GM23338 (cell line): Measurements from ENCODE around the gene EPHA6. TPM values are rescaled to one million over a fixed set of nuclear protein-coding genes. Genes with fewer than 3 reads are reported as not detected.

Source experiments
- ATAC-seq: fragments of 200-7000 bp; cut with Tn5 transposase; 3 replicates; pipeline ENCODE4 v1.9.1; 2020
- DNase-seq: peaks from one replicate; pipeline ENCODE4 v3.0.0-alpha.2; 2015; ENCODE audit warnings: low spot score
- H2AFZ ChIP-seq: fragments of 200-600 bp; sonication (generic); 2 replicates; pipeline ENCODE4 v1.8.0; 2016; ENCODE audit warnings: antibody characterized with exemption, mild to moderate bottlenecking, moderate library complexity
- H3F3A ChIP-seq: fragments of 200-600 bp; sonication (generic); replicated peaks from 2 replicates; pipeline ENCODE4 v1.8.0; 2017; ENCODE audit warnings: antibody characterized with exemption, mixed run types, low read depth
- H3K27ac ChIP-seq: fragments of 200-600 bp; sonication (generic); 2 replicates; pipeline ENCODE4 v1.6.1; 2016; ENCODE audit warnings: low read depth
- H3K27me3 ChIP-seq: fragments of 200-600 bp; sonication (generic); 2 replicates; pipeline ENCODE4 v1.8.0; 2016; ENCODE audit warnings: mild to moderate bottlenecking, mixed run types, moderate library complexity; ENCODE audit not compliant: insufficient read depth
- H3K36me3 ChIP-seq: fragments of 200-600 bp; sonication (generic); 2 replicates; pipeline ENCODE4 v1.8.0; 2016; ENCODE audit warnings: mild to moderate bottlenecking; ENCODE audit not compliant: insufficient read depth
- H3K4me1 ChIP-seq: fragments of 200-600 bp; sonication (generic); 2 replicates; pipeline ENCODE4 v1.8.0; 2016; ENCODE audit warnings: mild to moderate bottlenecking, moderate library complexity; ENCODE audit not compliant: insufficient read depth
- H3K4me2 ChIP-seq: fragments of 200-600 bp; sonication (generic); 2 replicates; pipeline ENCODE4 v1.7.1; 2017; ENCODE audit warnings: mixed run types
- H3K4me3 ChIP-seq: fragments of 200-600 bp; sonication (generic); 2 replicates; pipeline ENCODE4 v1.6.1; 2016; ENCODE audit warnings: mixed run types
- H3K79me2 ChIP-seq: fragments of 200-600 bp; sonication (generic); replicated peaks from 2 replicates; pipeline ENCODE4 v1.8.0; 2017; ENCODE audit warnings: mild to moderate bottlenecking; ENCODE audit not compliant: insufficient read depth
- H3K9me2 ChIP-seq: fragments of 200-600 bp; sonication (generic); 2 replicates; pipeline ENCODE4 v1.8.0; 2017; ENCODE audit not compliant: insufficient read depth
- H4K20me1 ChIP-seq: fragments of 200-600 bp; sonication (generic); replicated peaks from 2 replicates; pipeline ENCODE4 v1.8.0; 2017; ENCODE audit warnings: mild to moderate bottlenecking; ENCODE audit not compliant: insufficient read depth
- H3K27ac Mint-ChIP-seq: 2 replicates; pipeline ENCODE4 v1.8.0; 2020; ENCODE audit warnings: inconsistent platforms, mild to moderate bottlenecking, moderate library complexity, mixed read lengths
- H3K27me3 Mint-ChIP-seq: 3 replicates; pipeline ENCODE4 v1.8.0; 2022; ENCODE audit warnings: low read depth, mild to moderate bottlenecking, moderate library complexity, mixed read lengths, inconsistent platforms; ENCODE audit not compliant: insufficient read depth, poor library complexity
- H3K36me3 Mint-ChIP-seq: 3 replicates; pipeline ENCODE4 v1.8.0; 2021; ENCODE audit warnings: low read depth, mild to moderate bottlenecking, inconsistent platforms, moderate library complexity, mixed read lengths
- H3K4me1 Mint-ChIP-seq: 3 replicates; pipeline ENCODE4 v1.8.0; 2020; ENCODE audit warnings: mild to moderate bottlenecking, inconsistent platforms, mixed read lengths
- H3K4me3 Mint-ChIP-seq: 3 replicates; pipeline ENCODE4 v1.8.0; 2021; ENCODE audit warnings: moderate library complexity, mild to moderate bottlenecking, inconsistent platforms, mixed read lengths
- H3K9me3 Mint-ChIP-seq: 3 replicates; pipeline ENCODE4 v1.8.0; 2020; ENCODE audit warnings: moderate library complexity, mild to moderate bottlenecking, inconsistent platforms, mixed read lengths
- CREB1 ChIP-seq: fragments of 250-450 bp; sonication (Bioruptor Pico); IDR thresholded peaks from 2 replicates; pipeline ENCODE4 v1.5.0; 2020; ENCODE audit warnings: low read depth, mild to moderate bottlenecking, moderate library complexity
- CTCF ChIP-seq, 2 experiments: fragments of 200-600 bp in 1 of 2; sonication (generic) in 1 of 2; conservative IDR thresholded peaks; 2 replicates each; pipeline versions ENCODE4 v1.5.1 to v1.6.1; 2016 to 2017; ENCODE audit warnings: antibody characterized with exemption in 2 of 2, low read depth in 2 of 2, mild to moderate bottlenecking in 2 of 2, moderate library complexity in 1 of 2
- ETS1 ChIP-seq: IDR thresholded peaks from 2 replicates; pipeline ENCODE4 v1.6.1; 2016; ENCODE audit warnings: antibody characterized with exemption
- EZH2phosphoT487 ChIP-seq: fragments of 200-600 bp; sonication (generic); IDR thresholded peaks from one replicate; pipeline ENCODE4 v1.8.1; 2018; ENCODE audit warnings: antibody characterized with exemption; ENCODE audit not compliant: unreplicated experiment
- NANOG ChIP-seq: IDR thresholded peaks from 2 replicates; pipeline ENCODE4 v1.6.1; 2016; ENCODE audit warnings: antibody characterized with exemption, borderline replicate concordance
- POLR2AphosphoS5 ChIP-seq: IDR thresholded peaks from 2 replicates; pipeline ENCODE4 v1.6.1; 2016; ENCODE audit warnings: antibody characterized with exemption, low read depth
- REST ChIP-seq: IDR thresholded peaks from one replicate; pipeline ENCODE4 v1.6.1; 2018; ENCODE audit warnings: antibody characterized with exemption; ENCODE audit not compliant: unreplicated experiment
- STAT1 ChIP-seq: IDR thresholded peaks from one replicate; pipeline ENCODE4 v1.6.1; 2016; ENCODE audit warnings: antibody characterized with exemption; ENCODE audit not compliant: unreplicated experiment
- ZNF331 ChIP-seq: fragments of 250-450 bp; sonication (Bioruptor Pico); IDR thresholded peaks from 2 replicates; pipeline ENCODE4 v1.5.0; 2020; ENCODE audit warnings: low read depth, mild to moderate bottlenecking, moderate library complexity
- ZNF462 ChIP-seq: fragments of 250-450 bp; sonication (Bioruptor Pico); IDR thresholded peaks from 2 replicates; pipeline ENCODE4 v1.5.0; 2020; ENCODE audit warnings: mild to moderate bottlenecking, moderate library complexity
- polyA plus RNA-seq: library from polyadenylated mRNA; unstranded; fragments of >200 nt; fragmentation: Nextera tagmentation; extraction: Ambion mirVana; gene quantifications from 2 replicates; pipeline ENCODE4 v1.2.1, GENCODE V29; 2016
- total RNA-seq: library from RNA; depleted of rRNA; stranded (reverse); fragments of >200 nt; shearing (Covaris generic); gene quantifications from 2 replicates; pipeline ENCODE4 v1.2.3, GENCODE V29; 2014

The EPHA6 gene
- total and polyA plus RNA-seq, 2 experiments from 2014 or later, result 0.37 to 2.6 TPM

GRCh38 chr3:97705764-97706163 lies 891.4 kb downstream of the EPHA6 start (continued):
- no peak for TF ChIP-seq CTCF (conservative IDR thresholded peaks at IDR 0.05; ENCODE audit: low read depth in 2 of 2)
- no peak for TF ChIP-seq ZNF331

GRCh38 chr3:97706226-97706625 lies 891.8 kb downstream of the EPHA6 start:
- no peaks in the 10 kb centered on the region for H3K79me2 ChIP-seq
- no peaks in the 10 kb centered on the region for H4K20me1 ChIP-seq
- H3K4me1 ChIP-seq, result no peaks in the 10 kb centered on the region
- no peak overlapping the region for H3K4me2 ChIP-seq
- H3K36me3 Mint-ChIP-seq, result peaks cover 18% of the 10 kb centered on the region
- no peak for DNase-seq
- peaks cover 2% of the 10 kb centered on the region for H3K27me3 Mint-ChIP-seq
- H3K36me3 ChIP-seq, result no peaks in the 10 kb centered on the region
- no peak overlapping the region for H3K27ac Mint-ChIP-seq
- no peak overlapping the region for H3K4me3 ChIP-seq
- H3K4me1 Mint-ChIP-seq, result peaks cover 4% of the 10 kb centered on the region; the same call in 2 of the 3 replicates
- no peak for ATAC-seq
- no peak overlapping the region for H3K27ac ChIP-seq
- H3K9me2 ChIP-seq, result peaks cover 22% of the 10 kb centered on the region
- no peak overlapping the region for H3K4me3 Mint-ChIP-seq
- H3F3A ChIP-seq, result no peaks in the 10 kb centered on the region
- peaks cover 27% of the 10 kb centered on the region for H3K9me3 Mint-ChIP-seq
- H2AFZ ChIP-seq, result no peak overlapping the region
- no peaks in the 10 kb centered on the region for H3K27me3 ChIP-seq
- TF ChIP-seq ZNF331 (no peak), STAT1 (no peak), ETS1 (no peak), NANOG (no peak), CTCF (conservative IDR thresholded peaks at IDR 0.05; ENCODE audit: low read depth in 2 of 2) (no peak), REST (no peak), CREB1 (CRISPR knock-in tag) (no peak), POLR2AphosphoS5 (no peak), ZNF462 (CRISPR knock-in tag) (no peak), EZH2phosphoT487 (no peak)
